HepG2 (cell line): ENCODE measurements around the gene PSMD1. TPM values are rescaled to one million over a fixed set of nuclear protein-coding genes. Genes with fewer than 3 reads are reported as not detected.

ENCODE experiments used
- EHMT2 ChIP-seq: fragments of 200-600 bp; sonication (generic); IDR thresholded peaks from 2 replicates; pipeline ENCODE4 v1.7.0; 2017; ENCODE audit warnings: antibody characterized with exemption, low read depth, low read length, borderline replicate concordance
- ELF1 ChIP-seq: sonication (generic); formaldehyde crosslinking; IDR thresholded peaks from 2 replicates; pipeline ENCODE4 v1.4.0; 2020; ENCODE audit warnings: missing genetic modification reagents
- IRF2 ChIP-seq: IDR thresholded peaks from 2 replicates; pipeline ENCODE4 v1.6.1; 2018; ENCODE audit warnings: missing genetic modification reagents, missing compliant biosample characterization
- ISL2 ChIP-seq: sonication (generic); formaldehyde crosslinking; IDR thresholded peaks from 2 replicates; pipeline ENCODE4 v1.5.0; 2020; ENCODE audit warnings: missing genetic modification reagents
- KAT8 ChIP-seq: IDR thresholded peaks from 2 replicates; pipeline ENCODE4 v1.6.1; 2016; ENCODE audit warnings: missing genetic modification reagents, missing compliant biosample characterization
- RAD21 ChIP-seq: fragments of 450-650 bp; formaldehyde crosslinking; IDR thresholded peaks from 2 replicates; pipeline ENCODE4 v1.5.0; 2020; ENCODE audit warnings: mild to moderate bottlenecking
- SRSF9 ChIP-seq: fragments of 200-400 bp; formaldehyde crosslinking; IDR thresholded peaks from 2 replicates; pipeline ENCODE4 v1.6.1; 2018; ENCODE audit warnings: borderline replicate concordance, mild to moderate bottlenecking, low read depth, low read length; ENCODE audit not compliant: insufficient read depth, poor library complexity, severe bottlenecking
- TCF12 ChIP-seq, 2 experiments: fragments of 450-650 bp in 1 of 2; sonication (generic) in 1 of 2; formaldehyde crosslinking in 1 of 2; IDR thresholded peaks; 2 replicates each; pipeline versions ENCODE4 v1.6.1 to v1.8.0; 2017 to 2022; ENCODE audit warnings: antibody characterized with exemption in 1 of 2, mild to moderate bottlenecking in 1 of 2, missing genetic modification reagents in 1 of 2, moderate library complexity in 1 of 2
- TOE1 ChIP-seq: sonication (generic); formaldehyde crosslinking; IDR thresholded peaks from 2 replicates; pipeline ENCODE4 v1.4.0; 2020; ENCODE audit warnings: mild to moderate bottlenecking, missing genetic modification reagents
- ZFX ChIP-seq: sonication (generic); formaldehyde crosslinking; IDR thresholded peaks from 2 replicates; pipeline ENCODE4 v1.4.0; 2020; ENCODE audit warnings: mild to moderate bottlenecking, low read depth, missing genetic modification reagents, moderate library complexity
- ZNF225 ChIP-seq: sonication (generic); formaldehyde crosslinking; IDR thresholded peaks from 2 replicates; pipeline ENCODE4 v1.4.0; 2020; ENCODE audit warnings: mild to moderate bottlenecking, missing genetic modification reagents
- polyA plus RNA-seq, 8 experiments: library from polyadenylated mRNA; depleted of rRNA in 3 of 8; stranded (reverse) in 7 of 8; unstranded in 1 of 8; fragments of >200 nt; fragmentation: Illumina TruSeq in 4 of 8; extraction: Trizol in 4 of 8; gene quantifications; 2 replicates each; pipeline versions ENCODE4 v1.2.1 to v1.2.3, GENCODE V29; 2011 to 2016; ENCODE audit warnings: low read depth in 4 of 8, missing spikeins in 1 of 8, mixed read lengths in 1 of 8; ENCODE audit not compliant: insufficient read depth in 1 of 8
- total RNA-seq, 5 experiments: library from RNA; depleted of rRNA; stranded (reverse); fragments of >200 nt; fragmentation: Illumina TruSeq; extraction: Trizol; gene quantifications; 2 replicates each; pipeline ENCODE4 v1.2.3, GENCODE V29; 2016; ENCODE audit warnings: low read depth in 1 of 5
- TF ChIP-seq, protein P1 (sequence below): sonication (generic); formaldehyde crosslinking; IDR thresholded peaks from 2 replicates; pipeline ENCODE4 v1.9.0; 2021; ENCODE audit warnings: missing genetic modification reagents, mild to moderate bottlenecking, borderline replicate concordance
- TF ChIP-seq, protein P2 (sequence below): IDR thresholded peaks from 2 replicates; pipeline ENCODE4 v1.6.1; 2016; ENCODE audit warnings: low read depth
- TF ChIP-seq, protein P3 (sequence below): sonication (generic); formaldehyde crosslinking; conservative IDR thresholded peaks from 2 replicates; pipeline ENCODE4 v1.4.0; 2020; ENCODE audit warnings: mild to moderate bottlenecking, missing genetic modification reagents, moderate library complexity
- TF ChIP-seq, protein P4 (sequence below): sonication (generic); formaldehyde crosslinking; IDR thresholded peaks from 2 replicates; pipeline ENCODE4 v1.5.0; 2020; ENCODE audit warnings: mild to moderate bottlenecking, missing genetic modification reagents, moderate library complexity

PSMD1 gene
- total and polyA plus RNA-seq, 2 of the 13 experiments (the other 11 are each of a cell fraction or from before 2014, with no cell fraction given) = 136 to 191 TPM

DNA sequence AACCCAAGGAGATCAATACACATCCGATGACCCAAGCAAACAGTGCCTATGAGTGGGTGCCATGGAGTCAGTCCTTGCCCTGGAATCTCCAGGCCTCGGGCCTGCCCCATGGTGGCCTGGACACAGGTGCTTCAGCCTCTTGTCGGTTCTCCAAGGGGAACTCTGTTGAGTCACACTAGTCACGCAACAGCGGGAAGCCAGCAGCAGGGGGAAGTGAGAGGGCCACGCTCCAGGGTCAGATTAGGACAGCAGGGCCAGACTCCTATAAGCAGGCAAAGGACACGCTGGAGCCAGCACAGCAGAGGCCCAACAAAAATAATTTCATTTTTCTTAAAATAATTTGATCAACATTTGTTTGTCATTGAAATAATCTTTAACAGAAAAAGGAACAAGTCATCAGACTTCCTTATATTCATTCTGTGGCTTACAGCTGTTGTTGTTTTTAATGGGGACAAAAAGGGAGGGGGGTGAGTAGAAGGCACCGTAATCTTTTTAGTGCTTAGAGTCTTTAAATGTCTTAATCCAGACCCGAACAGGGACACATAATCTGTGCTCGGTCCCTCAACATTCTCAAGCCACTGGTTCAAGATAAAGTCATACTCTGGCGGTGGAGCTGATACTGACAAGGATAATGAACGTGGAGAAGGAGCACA lies 125.3 kb downstream of the PSMD1 start (continued):
- peak; percentile 80 for TF ChIP-seq ZFX (CRISPR knock-in tag)
- TF ChIP-seq, protein P1, sequence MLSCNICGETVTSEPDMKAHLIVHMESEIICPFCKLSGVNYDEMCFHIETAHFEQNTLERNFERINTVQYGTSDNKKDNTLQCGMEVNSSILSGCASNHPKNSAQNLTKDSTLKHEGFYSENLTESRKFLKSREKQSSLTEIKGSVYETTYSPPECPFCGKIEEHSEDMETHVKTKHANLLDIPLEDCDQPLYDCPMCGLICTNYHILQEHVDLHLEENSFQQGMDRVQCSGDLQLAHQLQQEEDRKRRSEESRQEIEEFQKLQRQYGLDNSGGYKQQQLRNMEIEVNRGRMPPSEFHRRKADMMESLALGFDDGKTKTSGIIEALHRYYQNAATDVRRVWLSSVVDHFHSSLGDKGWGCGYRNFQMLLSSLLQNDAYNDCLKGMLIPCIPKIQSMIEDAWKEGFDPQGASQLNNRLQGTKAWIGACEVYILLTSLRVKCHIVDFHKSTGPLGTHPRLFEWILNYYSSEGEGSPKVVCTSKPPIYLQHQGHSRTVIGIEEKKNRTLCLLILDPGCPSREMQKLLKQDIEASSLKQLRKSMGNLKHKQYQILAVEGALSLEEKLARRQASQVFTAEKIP (CRISPR knock-in tag) = no peak
- TF ChIP-seq EHMT2 = 0 out of 2 replicates have a peak, but pooled peaks have one; percentile 4
- 0 out of 2 replicates have a peak, but pooled peaks have one; percentile 35 for TF ChIP-seq KAT8 (CRISPR knock-in tag)
- 0 out of 2 replicates have a peak, but pooled peaks have one; percentile 11 for TF ChIP-seq ZNF225 (CRISPR knock-in tag)
- 0 out of 2 replicates have a peak, but pooled peaks have one; percentile 13 for TF ChIP-seq RAD21
- no peak for TF ChIP-seq SRSF9
- TF ChIP-seq IRF2 (CRISPR knock-in tag) = 0 out of 2 replicates have a peak, but pooled peaks have one; percentile 14
- TF ChIP-seq ELF1 (CRISPR knock-in tag) = 0 out of 2 replicates have a peak, but pooled peaks have one; percentile 42
- no peak for TF ChIP-seq TOE1
- TF ChIP-seq, protein P2, sequence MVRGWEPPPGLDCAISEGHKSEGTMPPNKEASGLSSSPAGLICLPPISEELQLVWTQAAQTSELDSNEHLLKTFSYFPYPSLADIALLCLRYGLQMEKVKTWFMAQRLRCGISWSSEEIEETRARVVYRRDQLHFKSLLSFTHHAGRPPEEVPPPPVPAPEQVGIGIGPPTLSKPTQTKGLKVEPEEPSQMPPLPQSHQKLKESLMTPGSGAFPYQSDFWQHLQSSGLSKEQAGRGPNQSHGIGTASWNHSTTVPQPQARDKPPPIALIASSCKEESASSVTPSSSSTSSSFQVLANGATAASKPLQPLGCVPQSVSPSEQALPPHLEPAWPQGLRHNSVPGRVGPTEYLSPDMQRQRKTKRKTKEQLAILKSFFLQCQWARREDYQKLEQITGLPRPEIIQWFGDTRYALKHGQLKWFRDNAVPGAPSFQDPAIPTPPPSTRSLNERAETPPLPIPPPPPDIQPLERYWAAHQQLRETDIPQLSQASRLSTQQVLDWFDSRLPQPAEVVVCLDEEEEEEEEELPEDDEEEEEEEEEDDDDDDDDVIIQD (CRISPR knock-in tag) = peak; percentile 20; the same call in 1 of the 2 replicates
- TF ChIP-seq, protein P3, sequence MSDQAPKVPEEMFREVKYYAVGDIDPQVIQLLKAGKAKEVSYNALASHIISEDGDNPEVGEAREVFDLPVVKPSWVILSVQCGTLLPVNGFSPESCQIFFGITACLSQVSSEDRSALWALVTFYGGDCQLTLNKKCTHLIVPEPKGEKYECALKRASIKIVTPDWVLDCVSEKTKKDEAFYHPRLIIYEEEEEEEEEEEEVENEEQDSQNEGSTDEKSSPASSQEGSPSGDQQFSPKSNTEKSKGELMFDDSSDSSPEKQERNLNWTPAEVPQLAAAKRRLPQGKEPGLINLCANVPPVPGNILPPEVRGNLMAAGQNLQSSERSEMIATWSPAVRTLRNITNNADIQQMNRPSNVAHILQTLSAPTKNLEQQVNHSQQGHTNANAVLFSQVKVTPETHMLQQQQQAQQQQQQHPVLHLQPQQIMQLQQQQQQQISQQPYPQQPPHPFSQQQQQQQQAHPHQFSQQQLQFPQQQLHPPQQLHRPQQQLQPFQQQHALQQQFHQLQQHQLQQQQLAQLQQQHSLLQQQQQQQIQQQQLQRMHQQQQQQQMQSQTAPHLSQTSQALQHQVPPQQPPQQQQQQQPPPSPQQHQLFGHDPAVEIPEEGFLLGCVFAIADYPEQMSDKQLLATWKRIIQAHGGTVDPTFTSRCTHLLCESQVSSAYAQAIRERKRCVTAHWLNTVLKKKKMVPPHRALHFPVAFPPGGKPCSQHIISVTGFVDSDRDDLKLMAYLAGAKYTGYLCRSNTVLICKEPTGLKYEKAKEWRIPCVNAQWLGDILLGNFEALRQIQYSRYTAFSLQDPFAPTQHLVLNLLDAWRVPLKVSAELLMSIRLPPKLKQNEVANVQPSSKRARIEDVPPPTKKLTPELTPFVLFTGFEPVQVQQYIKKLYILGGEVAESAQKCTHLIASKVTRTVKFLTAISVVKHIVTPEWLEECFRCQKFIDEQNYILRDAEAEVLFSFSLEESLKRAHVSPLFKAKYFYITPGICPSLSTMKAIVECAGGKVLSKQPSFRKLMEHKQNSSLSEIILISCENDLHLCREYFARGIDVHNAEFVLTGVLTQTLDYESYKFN (CRISPR knock-in tag) = 0 out of 2 replicates have a peak, but pooled peaks have one; percentile 11
- TF ChIP-seq, protein P4, sequence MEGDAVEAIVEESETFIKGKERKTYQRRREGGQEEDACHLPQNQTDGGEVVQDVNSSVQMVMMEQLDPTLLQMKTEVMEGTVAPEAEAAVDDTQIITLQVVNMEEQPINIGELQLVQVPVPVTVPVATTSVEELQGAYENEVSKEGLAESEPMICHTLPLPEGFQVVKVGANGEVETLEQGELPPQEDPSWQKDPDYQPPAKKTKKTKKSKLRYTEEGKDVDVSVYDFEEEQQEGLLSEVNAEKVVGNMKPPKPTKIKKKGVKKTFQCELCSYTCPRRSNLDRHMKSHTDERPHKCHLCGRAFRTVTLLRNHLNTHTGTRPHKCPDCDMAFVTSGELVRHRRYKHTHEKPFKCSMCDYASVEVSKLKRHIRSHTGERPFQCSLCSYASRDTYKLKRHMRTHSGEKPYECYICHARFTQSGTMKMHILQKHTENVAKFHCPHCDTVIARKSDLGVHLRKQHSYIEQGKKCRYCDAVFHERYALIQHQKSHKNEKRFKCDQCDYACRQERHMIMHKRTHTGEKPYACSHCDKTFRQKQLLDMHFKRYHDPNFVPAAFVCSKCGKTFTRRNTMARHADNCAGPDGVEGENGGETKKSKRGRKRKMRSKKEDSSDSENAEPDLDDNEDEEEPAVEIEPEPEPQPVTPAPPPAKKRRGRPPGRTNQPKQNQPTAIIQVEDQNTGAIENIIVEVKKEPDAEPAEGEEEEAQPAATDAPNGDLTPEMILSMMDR (CRISPR knock-in tag) = peak; percentile 21; the same call in 1 of the 2 replicates
- TF ChIP-seq ISL2 (CRISPR knock-in tag) = no peak
- no peak for TF ChIP-seq TCF12 (IDR thresholded peaks at IDR 0.05)
- TF ChIP-seq TCF12 (CRISPR knock-in tag; IDR thresholded peaks at IDR 0.05) = no peak
